Right renal pelvis (tissue), 4 donors: ENCODE measurements around the gene PPWD1. TPM values are rescaled to one million over a fixed set of nuclear protein-coding genes. Genes with fewer than 3 reads are reported as not detected.
"Not testable (repeated sequence)": the region's sequence is repeated elsewhere in the genome, so short reads cannot be mapped to it uniquely, and the experiment has no call there.

Experiments used
- DNase-seq, 4 donors: peaks; one replicate each; pipeline ENCODE4 v3.0.0-alpha.2; 2013; ENCODE audit warnings: low read depth in 4 of 4, low spot score in 3 of 4, missing footprints in 1 of 4
- polyA plus RNA-seq, 4 donors: library from polyadenylated mRNA; unstranded; fragments of 120-200 nt; gene quantifications; one replicate each; pipeline ENCODE4 v1.2.1, GENCODE V29; 2013; ENCODE audit not compliant: insufficient read length in 4 of 4

The PPWD1 gene
- polyA plus RNA-seq, result 10 to 100 TPM; 58.5 to 82.7 (median 73.0) TPM

DNA sequence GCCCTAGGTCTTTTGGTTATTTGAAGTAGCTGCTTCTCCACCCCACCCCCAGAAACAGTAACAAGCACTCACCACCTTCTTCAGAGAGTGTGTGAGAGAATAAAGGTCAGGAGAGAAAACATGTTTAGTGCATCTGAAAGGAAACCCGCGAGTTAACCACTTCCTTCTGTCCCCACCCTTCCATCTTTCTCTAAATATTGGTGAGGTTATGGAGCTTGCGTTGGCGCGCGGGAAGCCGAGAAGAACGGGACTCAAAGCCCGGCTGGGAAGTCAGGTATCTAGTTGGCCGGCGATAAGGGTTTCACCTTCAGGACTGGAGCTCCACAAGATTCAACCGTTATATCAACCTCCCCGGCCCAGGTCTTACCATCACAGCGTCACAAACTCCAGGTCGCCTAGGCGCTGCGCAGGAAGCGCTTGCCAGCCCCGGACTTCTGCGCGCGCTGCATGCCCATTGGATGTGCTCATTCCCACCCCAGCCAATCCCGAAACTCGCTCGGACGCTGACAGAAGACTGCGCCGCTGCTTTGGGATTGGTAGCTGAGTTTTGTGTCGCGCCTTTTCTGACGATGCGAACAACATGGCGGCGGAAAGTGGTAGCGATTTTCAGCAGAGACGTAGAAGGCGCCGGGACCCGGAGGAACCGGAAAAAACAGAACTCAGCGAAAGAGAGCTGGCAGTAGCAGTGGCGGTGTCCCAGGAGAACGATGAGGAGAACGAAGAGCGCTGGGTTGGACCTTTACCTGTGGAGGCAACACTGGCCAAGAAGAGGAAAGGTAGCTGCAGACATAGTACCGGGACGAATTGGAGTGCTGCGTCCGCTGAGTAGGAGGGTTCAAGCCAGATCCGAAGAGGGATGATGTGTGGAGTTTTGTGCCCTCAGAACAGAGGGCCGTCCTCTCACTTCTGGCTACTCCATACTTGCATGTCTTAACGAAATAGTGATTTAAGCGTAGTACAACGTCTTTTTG is at the start of gene PPWD1, which contains the start of gene CENPK:
Gene PPWD1, plus strand, starts transcription at position 566 of the 971 bp plus-strand sequence. Its CDS starts 15 bp downstream, at position 581.
Gene CENPK, minus strand, starts transcription at position 438 of the 971 bp plus-strand sequence. CDS start 8,261 bp downstream, outside the sequence.
- DNase-seq, result peak; percentile 89 to 93 (median 92)

DNA sequence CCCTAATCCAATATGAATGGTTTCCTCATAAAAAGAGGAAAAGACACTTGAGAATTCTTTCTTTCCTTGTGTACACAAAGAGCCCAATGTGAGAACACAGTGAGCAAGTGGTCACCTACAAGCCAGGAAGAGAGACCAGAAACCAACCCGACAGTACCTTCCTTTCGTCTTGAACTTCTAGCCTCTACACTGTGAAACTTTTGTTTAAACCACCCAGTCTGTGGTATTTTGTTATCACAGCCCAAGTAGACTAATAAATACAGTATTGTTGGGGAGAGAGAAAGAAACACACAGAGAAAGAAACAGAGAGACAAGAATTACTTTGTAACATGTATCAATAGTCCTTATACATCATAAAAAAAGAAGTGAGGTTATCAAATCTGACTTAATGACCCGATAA is 37.4 kb upstream of the PPWD1 start:
- DNase-seq, result no peak

DNA sequence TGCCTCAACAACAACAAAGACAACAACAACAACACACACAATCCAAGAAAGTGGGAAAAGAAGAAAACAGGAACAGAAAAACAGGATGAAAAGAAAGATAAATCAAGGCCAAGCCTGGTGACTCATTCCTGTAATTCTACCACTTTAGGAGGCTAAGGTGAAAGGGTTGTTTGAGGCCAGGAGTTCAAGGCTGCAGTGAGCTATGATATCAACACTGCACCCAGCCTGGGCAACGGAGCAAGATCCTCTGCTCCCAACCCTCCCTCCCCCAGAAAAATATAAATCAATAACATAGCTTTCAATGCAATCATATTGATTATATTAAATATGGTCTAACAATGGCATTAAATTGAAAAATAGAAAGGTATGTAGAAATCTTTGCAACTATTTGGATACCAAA is 32.2 kb upstream of the PPWD1 start:
- DNase-seq, result no peak

DNA sequence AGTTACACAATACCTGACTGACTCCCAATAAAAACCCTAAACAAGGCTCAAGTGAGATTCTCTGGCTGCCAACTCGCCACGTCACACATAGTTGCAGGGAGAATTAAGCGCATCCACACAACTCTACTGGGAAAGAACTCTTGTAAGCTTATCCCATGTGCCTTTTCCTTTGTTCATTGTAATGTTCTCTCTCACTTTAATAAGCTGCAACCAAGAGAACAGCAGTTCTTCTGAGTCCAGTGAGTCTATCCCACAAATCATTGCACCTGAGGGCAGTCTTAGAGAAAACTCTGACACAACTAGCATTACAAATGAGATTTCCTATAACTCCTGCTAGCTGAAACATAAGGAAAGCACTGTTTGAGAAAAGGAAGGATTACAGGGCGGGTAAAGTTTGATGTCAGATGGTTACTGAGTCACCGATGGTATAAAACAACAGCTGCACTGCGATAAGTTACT is 27.5 kb upstream of the PPWD1 start:
- DNase-seq, result no peak

DNA sequence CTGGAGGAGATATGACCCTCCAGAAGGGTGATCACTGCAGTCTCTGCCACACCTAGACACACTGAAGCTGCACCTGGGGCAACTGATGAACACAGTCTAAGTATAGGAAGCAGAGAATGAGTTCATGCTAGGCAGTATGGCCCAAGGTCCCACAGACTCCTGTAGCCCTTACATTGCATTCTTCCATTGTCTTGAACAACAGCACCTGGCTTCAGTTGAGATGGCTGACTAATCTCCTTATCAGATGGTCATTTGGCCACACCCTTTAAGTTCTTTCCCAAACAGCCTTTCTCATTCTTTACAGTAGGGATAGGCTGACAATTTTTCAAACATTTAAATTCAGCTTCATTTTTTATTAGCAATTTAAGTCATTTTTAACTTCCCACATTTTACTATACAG is 23.3 kb upstream of the PPWD1 start:
- no peak for DNase-seq

DNA sequence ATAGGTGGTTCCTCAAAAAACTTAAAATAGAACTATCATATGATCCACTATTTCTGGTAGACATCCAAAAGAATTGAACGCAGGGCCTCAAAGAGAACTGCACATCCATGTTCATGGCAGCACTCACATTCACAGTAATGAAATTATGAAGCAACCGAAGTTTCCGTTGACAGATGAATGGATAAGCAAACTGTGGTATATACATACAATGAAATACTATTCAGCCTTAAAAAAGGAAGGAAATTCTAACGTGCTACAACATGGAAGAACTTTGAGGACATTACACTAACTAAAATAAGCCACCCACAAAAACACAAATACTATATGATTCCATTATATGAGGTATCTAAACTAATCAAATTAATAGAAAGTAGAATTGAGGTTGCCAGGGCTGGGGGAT is 18.6 kb upstream of the PPWD1 start:
- no peak for DNase-seq

DNA sequence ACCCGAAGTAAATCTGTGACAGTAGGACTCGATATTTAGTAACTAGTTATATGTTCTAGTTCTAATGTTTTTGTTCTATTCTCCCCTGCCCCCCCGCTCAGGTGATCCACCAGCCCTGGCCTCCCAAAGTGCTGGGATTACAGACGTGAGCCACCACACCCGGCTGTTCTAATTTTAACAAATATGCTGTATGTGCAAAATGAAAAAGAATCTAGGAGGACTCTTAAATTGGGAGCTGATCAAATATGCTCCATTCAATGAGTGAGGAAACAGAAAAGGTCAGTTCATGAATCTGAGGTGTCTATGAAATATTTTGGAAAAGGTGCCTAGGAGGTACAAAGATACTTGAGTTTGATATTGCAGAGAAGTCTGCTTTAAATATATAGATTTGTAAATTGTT is 17.0 kb upstream of the PPWD1 start:
- no peak for DNase-seq

DNA sequence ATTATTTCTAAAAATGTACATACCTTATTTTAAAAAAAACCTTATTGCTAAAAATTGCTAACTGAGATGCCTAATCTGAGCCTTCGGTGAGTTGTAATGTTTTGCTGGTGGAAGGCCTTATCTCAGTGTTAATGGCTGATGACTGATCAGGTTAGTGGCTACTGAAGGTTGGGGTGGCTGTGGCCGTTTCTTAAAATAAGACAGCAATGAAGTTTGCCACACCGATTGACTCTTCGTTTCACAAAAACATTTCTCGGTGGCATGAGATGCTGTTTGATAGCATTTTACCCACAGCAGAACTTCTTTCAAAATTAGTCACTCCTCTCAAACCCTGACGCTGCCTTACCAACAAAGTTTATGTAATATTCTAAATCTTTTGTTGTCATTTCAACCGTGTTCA is 14.8 kb upstream of the PPWD1 start:
- no peak for DNase-seq

DNA sequence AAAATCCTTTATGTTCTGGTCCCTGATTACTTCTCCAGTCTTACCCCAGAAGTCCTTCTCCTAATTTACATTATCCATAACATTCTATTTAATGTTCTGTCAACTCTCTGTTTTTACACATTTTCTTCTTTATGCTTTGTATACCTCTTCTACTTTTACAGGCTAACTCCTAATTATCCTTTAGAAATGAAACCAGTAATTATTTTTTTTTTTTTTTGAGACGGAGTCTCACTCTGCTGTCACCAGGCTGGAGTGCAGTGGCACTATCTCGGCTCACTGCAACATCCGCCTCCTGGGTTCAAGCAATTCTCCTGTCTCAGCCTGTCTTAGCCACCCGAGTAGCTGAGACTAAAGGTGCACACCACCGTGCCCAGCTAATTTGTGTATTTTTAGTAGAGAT is 9.2 kb upstream of the PPWD1 start:
- DNase-seq, result no peak

DNA sequence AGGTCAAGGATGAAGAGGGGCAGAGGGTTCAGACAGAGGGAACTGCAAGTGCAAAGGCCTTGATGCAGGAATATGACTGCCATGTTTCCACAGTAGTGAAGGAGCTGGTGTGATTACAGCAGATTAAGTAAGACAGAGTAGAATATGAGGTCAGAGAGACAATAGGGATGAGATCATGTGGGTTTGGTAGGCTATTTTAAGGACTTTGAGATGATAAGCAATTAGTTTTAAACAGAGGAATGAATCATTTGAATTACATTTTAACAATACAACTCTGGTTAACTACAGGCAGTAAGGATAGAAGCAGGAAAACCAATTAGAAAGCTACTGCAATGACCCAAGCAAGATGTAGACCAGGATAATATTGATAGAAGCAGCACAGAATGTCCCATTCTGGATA is 7.8 kb upstream of the PPWD1 start:
- DNase-seq, result no peak

DNA sequence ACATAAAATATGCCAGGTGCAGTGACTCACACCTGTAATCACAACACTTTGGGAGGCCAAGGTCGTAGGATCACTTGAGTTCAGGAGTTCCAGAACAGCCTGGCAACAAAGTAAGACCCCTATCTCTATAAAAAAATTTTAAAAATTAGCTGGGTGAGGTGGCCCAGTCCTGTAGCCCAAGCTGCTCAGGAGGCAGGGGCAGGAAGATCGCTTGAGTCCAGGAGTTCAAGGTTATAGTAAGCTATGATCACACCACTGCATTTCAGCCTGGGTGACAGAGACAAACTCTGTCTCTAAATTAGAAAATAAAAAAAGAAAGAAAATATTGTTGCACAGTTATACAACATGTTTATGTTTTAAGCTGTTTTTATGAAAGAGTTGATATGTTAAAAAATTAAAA is 6.9 kb upstream of the PPWD1 start:
- DNase-seq, result no peak

DNA sequence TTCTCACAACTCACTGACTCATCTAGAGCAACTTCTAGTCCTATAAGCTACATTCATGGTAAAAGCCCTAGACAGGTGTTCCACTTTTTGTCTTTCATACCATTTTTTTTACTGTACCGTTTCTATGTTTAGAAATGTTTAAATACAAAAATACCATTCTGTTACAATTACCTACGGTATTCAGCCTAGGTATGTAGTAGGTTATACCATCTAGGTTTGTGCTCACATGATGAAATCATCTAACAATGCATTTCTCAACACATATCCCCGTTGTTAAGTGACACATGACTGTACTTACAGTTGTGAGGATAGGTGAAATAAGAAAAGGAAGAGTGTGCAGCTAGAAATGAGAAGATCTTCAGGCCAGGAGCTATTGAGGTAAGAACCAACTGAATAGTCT is 6.4 kb upstream of the PPWD1 start:
- DNase-seq, result no peak

DNA sequence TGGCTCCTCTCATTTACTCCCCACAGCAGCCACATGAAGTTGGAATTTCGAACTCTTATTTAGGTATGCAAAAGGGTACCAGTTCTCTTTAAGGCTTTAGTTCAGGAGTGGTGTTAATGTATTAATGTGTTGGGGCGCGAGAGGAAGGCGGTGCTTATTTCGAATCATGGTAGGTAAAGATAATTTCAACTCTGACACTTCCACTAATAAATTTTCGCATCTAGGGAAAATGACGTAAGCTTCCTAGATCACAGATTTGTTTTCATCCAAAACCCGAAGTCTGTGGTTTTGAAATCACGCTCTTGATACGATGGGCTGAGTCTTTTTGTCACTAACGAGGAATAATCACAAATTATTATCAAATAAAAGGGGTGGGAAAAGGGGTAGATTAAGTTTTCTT is 681 bp downstream of the PPWD1 start:
- no peak for DNase-seq

DNA sequence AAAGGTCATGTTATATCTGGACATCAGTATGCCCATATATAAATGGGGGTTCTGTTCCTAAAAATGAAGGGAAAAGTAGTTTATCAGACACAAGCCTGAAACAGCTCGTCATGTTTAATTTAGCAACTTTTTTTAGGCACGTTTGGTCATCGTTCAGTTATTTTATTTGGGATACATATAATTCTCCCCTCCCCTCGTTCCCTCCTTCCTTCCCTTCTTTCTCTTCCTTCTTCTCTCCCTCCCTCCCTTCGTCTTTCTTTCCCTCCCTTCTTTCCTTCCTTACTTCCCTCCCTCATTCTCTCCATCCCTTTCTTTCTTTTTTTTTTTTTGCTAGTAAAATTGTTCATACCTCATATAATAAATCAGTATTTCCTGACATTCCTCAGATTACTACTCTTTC is 3.4 kb downstream of the PPWD1 start:
- no peak for DNase-seq

DNA sequence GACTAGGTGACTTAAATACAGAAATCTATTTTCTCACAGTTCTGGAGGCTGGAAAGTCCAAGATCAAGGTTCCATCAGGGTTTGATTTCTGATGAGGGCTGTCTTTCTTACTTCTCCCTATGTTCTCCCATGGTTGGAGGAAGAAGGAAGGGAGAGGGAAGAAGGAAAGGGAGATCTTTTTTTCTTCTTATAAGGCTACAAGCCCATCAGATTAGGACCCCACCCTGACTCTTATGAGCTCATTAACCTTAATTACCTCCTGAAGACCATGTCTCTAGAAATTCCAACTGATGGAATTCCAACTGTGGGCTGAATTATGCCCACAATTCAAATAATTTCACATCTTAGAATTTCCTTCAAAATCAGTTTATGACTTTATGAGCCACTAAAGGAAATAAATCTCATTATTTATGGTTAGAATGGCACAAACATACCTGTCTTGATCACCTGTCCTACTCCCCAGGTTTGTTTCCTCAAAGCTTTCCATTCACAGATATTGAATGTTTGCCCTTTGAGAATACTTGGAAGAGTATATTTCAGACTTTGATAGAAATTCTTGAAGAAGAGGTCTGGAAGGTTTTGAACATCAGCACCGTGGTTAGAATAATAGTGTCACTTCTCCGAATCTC is 7.6 kb downstream of the PPWD1 start:
- no peak for DNase-seq

DNA sequence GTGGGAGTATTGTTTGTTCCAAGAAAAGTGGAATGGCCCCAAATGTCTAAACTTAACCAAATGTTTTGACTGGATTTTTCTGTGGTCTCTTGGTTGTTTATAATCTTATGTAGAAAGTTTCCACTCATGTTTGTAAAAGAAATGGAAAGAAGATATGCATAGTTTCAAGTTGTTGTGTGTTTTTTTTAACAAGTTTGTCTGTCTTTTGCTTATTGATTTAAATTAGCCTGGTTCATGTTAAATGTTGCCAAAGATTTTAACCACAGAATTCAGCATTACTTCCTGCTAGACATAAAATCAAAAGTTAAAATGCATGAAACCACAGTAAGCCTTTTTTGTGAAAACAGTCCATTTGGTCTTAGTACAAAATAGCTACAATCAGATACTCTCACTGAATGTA is 14.0 kb downstream of the PPWD1 start:
- DNase-seq, result no peak

DNA sequence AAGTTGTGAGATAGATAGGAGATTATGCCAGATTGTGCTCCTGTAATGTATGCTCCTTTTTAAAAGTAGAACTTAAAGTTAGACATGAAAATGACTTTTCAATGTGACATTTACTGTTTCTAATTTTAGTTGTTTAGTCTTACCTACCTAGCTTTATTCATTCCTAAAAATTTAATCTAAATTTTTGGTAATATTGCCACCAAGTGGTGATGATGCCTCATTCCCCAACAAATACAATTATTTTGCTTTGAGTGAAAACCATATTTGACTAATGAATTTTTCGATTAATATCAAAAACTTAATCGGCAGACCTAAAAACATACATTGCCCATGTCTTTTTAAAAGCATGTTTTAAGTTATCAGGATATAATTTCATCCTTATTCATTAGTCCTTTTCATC is 25.6 kb downstream of the PPWD1 start:
- DNase-seq, result no peak

DNA sequence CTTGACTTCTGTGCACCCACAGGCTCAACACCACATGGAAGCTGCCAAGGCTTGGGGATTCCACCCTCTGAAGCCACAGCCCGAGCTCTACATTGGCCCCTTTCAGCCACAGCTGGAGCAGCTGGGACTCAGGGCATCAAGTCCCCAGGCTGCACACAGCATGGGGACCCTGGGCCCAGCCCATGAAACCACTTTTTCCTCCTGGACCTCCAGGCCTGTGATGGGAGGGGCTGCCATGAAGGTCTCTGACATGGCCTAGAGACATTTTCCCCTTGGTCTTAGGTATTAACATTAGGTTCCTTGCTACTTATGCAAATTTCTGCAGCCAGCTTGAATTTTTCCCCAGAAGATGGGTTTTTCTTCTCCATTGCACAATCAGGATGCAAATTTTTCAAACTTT is 38.7 kb downstream of the PPWD1 start:
- DNase-seq, result not testable (repeated sequence)

DNA sequence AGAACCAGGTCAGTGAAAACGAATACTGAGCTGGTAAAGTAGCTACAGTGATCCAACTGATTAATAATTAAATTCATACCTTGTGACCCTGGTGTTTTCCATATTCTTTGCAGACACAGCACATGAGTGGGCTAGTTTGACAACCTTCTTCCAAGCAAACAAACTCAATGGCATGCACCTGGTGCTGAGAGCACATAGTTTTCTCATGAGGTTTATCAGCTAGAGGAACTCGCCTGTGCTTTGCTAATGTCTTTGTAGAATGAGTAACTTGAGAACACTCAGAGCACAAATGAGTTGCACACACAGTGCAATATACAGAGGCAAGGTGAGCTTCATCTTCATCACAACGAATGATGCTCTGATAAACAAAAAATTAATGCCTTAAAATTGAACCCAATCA is 48.4 kb downstream of the PPWD1 start:
- peak in 2 of 4 donors; percentile 12 to 22 for DNase-seq

DNA sequence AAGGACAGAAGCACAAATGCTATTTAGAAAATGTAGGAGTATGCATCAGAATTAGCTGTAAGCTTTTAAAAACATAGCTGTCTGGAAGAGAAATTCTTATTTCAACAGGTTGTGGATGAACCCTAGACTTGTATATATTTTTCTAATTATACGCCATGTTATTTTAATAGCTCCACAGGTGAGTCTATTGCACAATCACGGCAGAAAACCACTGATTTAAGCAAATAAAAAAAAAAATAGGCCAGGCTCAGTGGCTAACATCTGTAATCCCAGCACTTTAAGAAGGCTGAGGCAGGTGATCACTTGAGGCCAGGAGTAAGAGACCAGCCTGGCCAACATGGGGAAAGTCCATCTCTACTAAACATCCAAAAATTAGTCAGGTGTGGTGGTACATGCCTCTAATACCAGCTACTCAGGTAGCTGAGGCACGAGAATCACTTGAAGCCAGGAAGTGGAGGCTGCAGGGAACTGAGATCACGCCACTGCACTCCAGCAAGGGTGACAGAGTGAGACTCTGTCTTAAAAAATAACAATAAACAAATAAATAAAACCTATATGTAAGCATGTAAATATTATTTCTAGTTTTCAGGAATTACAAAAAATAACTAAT is 49.3 kb downstream of the PPWD1 start:
- DNase-seq, result no peak

DNA sequence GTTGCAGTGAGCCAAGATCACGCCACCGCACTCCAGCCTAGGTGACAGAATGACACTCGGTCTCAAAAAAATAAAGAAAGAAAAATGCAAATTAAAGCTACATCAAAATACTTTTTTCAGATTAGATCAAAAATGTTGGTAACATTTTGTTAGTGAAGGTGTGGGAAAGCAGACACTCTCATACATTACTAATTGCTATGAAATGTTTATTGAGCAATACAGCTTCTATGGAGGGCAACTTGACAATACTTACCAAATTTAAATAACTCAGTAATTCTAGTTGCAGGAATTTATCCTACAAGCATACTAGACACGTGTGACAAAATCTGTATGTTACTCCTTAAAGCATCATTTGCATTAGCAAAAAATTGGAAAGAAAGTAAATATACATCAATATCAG is 56.9 kb downstream of the PPWD1 start:
- DNase-seq, result no peak
